Upper lobe of left lung (tissue), 6 donors: ENCODE measurements around the gene GSPT1. TPM values are rescaled to one million over a fixed set of nuclear protein-coding genes. Genes with fewer than 3 reads are reported as not detected.
"Not testable (repeated sequence)": the region's sequence is repeated elsewhere in the genome, so short reads cannot be mapped to it uniquely, and the experiment has no call there.

ENCODE experiments used
- ATAC-seq, 2 donors: fragments of 200-7000 bp; cut with Tn5 transposase; one replicate each; pipeline ENCODE4 v1.9.1; 2022; ENCODE audit warnings: mild to moderate bottlenecking in 2 of 2, moderate library complexity in 2 of 2; ENCODE audit not compliant: low FRiP score in 2 of 2
- DNase-seq, 2 donors: peaks; one replicate each; pipeline ENCODE4 v3.0.0-alpha.2; 2019 to 2020
- H3K27ac ChIP-seq, 4 donors: fragments of 200-600 bp; sonication (generic); one replicate each; pipeline ENCODE4 v1.5.1; 2016 to 2019
- H3K27me3 ChIP-seq, 4 donors: fragments of 200-600 bp; sonication (generic); one replicate each; pipeline ENCODE4 v1.5.1; 2017 to 2019
- H3K36me3 ChIP-seq, 4 donors: fragments of 200-600 bp; sonication (generic); one replicate each; pipeline ENCODE4 v1.5.1; 2016 to 2019
- H3K4me1 ChIP-seq, 4 donors: fragments of 200-600 bp; sonication (generic); one replicate each; pipeline ENCODE4 v1.5.1; 2018 to 2019
- H3K4me3 ChIP-seq, 4 donors: fragments of 200-600 bp; sonication (generic); one replicate each; pipeline ENCODE4 v1.5.1; 2017 to 2019; ENCODE audit warnings: mild to moderate bottlenecking in 2 of 4, moderate library complexity in 1 of 4
- H3K9me3 ChIP-seq, 4 donors: fragments of 200-600 bp; sonication (generic); one replicate each; pipeline ENCODE4 v1.5.1; 2018 to 2019
- CTCF ChIP-seq, 6 experiments: fragments of 450-650 bp in 4 of 6; fragments of 200-600 bp in 2 of 6; sonication (generic) in 2 of 6; IDR thresholded peaks; one replicate each; pipeline ENCODE4 v1.5.1; 2016 to 2019; ENCODE audit warnings: antibody characterized with exemption in 6 of 6
- EP300 ChIP-seq, 4 donors: sonication (generic); formaldehyde crosslinking; IDR thresholded peaks; one replicate each; pipeline ENCODE4 v1.5.1; 2017; ENCODE audit warnings: antibody characterized with exemption in 4 of 4, control low read depth in 2 of 4
- POLR2A ChIP-seq, 4 donors: fragments of 450-650 bp; IDR thresholded peaks; one replicate each; pipeline ENCODE4 v1.5.1; 2016 to 2017; ENCODE audit warnings: antibody characterized with exemption in 4 of 4, mild to moderate bottlenecking in 2 of 4
- POLR2AphosphoS5 ChIP-seq, 2 donors: sonication (generic); formaldehyde crosslinking; IDR thresholded peaks; one replicate each; pipeline ENCODE4 v1.5.1; 2017; ENCODE audit warnings: antibody characterized with exemption in 2 of 2
- WGBS, 2 donors: methylation state at CpG; one replicate each; pipeline ENCODE4 v1.1.5; 2017 to 2018; 5-methylcytosine and 5-hydroxymethylcytosine counted together
- total RNA-seq, 6 donors: library from RNA; depleted of rRNA in 4 of 6; stranded (reverse); fragments of >200 nt in 4 of 6; gene quantifications; one replicate each; pipeline versions ENCODE4 v1.1.0 to v1.2.1, GENCODE V29; 2016 to 2021
- donor health status: DM: no; HTN: no; CAD: no; lungs with moderate emphysema.
- donor health status: DM: no; HTN: yes; CAD: no; lungs with severe emphysema.

The GSPT1 gene
- total RNA-seq, 6 donors from 2014 or later: 52.4 to 117 (median 99.6) TPM

- Histone ChIP-seq H3K27me3 (no peaks in the 10 kb centered on the region), H3K27ac (no peak overlapping the region), H3K4me1 (peaks cover 0 to 2% (median 0%) of the 10 kb centered on the region in 4 donors), H3K9me3 (no peaks in the 10 kb centered on the region), H3K36me3 (no peaks in the 10 kb centered on the region), H3K4me3 (no peak overlapping the region)
- DNase-seq (no peak), ATAC-seq (no peak)
- TF ChIP-seq CTCF (IDR thresholded peaks at IDR 0.05) (no peak), EP300 (IDR thresholded peaks at IDR 0.05) (no peak), POLR2AphosphoS5 (IDR thresholded peaks at IDR 0.05) (no peak), POLR2A (IDR thresholded peaks at IDR 0.05) (no peak)
- WGBS, 2 donors: 90 to 94% methylated on average over 10 of the region's 10 CpGs
Measured at GRCh38 chr16:11957591-11958395, 42.0 kb upstream of the GSPT1 start.

- Histone ChIP-seq H3K27ac (no peak overlapping the region), H3K9me3 (no peaks in the 10 kb centered on the region), H3K4me3 (no peak overlapping the region), H3K4me1 (peaks cover 0 to 2% (median 0%) of the 10 kb centered on the region in 4 donors), H3K27me3 (no peaks in the 10 kb centered on the region), H3K36me3 (no peaks in the 10 kb centered on the region)
- TF ChIP-seq EP300 (IDR thresholded peaks at IDR 0.05) (no peak), POLR2A (IDR thresholded peaks at IDR 0.05) (no peak), POLR2AphosphoS5 (IDR thresholded peaks at IDR 0.05) (no peak), CTCF (IDR thresholded peaks at IDR 0.05) (no peak)
- ATAC-seq (no peak), DNase-seq (no peak)
- 93 to 100% methylated on average over 2 of the region's 2 CpGs for WGBS, 2 donors
Measured at GRCh38 chr16:11956558-11956957, 40.8 kb upstream of the GSPT1 start.

GRCh38 chr16:11955713-11956123 lies 40.0 kb upstream of the GSPT1 start:
- Histone ChIP-seq H3K9me3 (no peaks in the 10 kb centered on the region), H3K4me1 (peaks cover 0 to 2% (median 0%) of the 10 kb centered on the region in 4 donors), H3K36me3 (no peaks in the 10 kb centered on the region), H3K27ac (no peak overlapping the region), H3K27me3 (no peaks in the 10 kb centered on the region), H3K4me3 (no peak overlapping the region)
- TF ChIP-seq CTCF (IDR thresholded peaks at IDR 0.05): no peak
- TF ChIP-seq POLR2AphosphoS5 (IDR thresholded peaks at IDR 0.05): peak; percentile 12 to 53
- no peak for TF ChIP-seq EP300 (IDR thresholded peaks at IDR 0.05)
- no peak for TF ChIP-seq POLR2A (IDR thresholded peaks at IDR 0.05)
- DNase-seq (no peak), ATAC-seq (no peak)
- WGBS, 2 donors: 49 to 61% methylated on average over 8 of the region's 8 CpGs

- H3K4me1 ChIP-seq, H3K9me3 ChIP-seq, H3K27me3 ChIP-seq, DNase-seq, H3K36me3 ChIP-seq, H3K4me3 ChIP-seq, H3K27ac ChIP-seq, ATAC-seq: not testable (repeated sequence)
- 82 to 90% methylated on average over 8 of the region's 8 CpGs for WGBS, 2 donors
Measured at GRCh38 chr16:11953576-11953975, 37.8 kb upstream of the GSPT1 start.

GRCh38 chr16:11950388-11950787 lies 34.6 kb upstream of the GSPT1 start:
- no peak for TF ChIP-seq EP300 (IDR thresholded peaks at IDR 0.05)
- no peak for TF ChIP-seq POLR2A (IDR thresholded peaks at IDR 0.05)
- TF ChIP-seq POLR2AphosphoS5 (IDR thresholded peaks at IDR 0.05): no peak
- no peak for TF ChIP-seq CTCF (IDR thresholded peaks at IDR 0.05)
- H3K4me1 ChIP-seq: peaks cover 0 to 3% (median 0%) of the 10 kb centered on the region in 4 donors
- no peak overlapping the region for H3K4me3 ChIP-seq
- DNase-seq: no peak
- no peaks in the 10 kb centered on the region for H3K36me3 ChIP-seq
- H3K9me3 ChIP-seq: no peaks in the 10 kb centered on the region
- 78% methylated on average over 5 of the region's 5 CpGs for WGBS, 2 donors
- no peaks in the 10 kb centered on the region for H3K27me3 ChIP-seq
- ATAC-seq: no peak
- no peak overlapping the region for H3K27ac ChIP-seq
